K562 (cell line): ENCODE measurements around the gene ETS2. TPM values are rescaled to one million over a fixed set of nuclear protein-coding genes. Genes with fewer than 3 reads are reported as not detected.

Experiments used
- ATF6 ChIP-seq: sonication (generic); formaldehyde crosslinking; IDR thresholded peaks from 2 replicates; pipeline ENCODE4 v1.4.0; 2020; ENCODE audit warnings: mild to moderate bottlenecking, missing genetic modification reagents
- COPS2 ChIP-seq: fragments of 450-650 bp; conservative IDR thresholded peaks from 2 replicates; pipeline ENCODE4 v1.6.1; 2016; ENCODE audit warnings: mild to moderate bottlenecking, moderate library complexity
- DIDO1 ChIP-seq: fragments of 450-650 bp; IDR thresholded peaks from 2 replicates; pipeline ENCODE4 v1.6.1; 2016; ENCODE audit warnings: low read depth, missing biosample characterization, missing genetic modification characterization
- ESRRA ChIP-seq: fragments of 450-650 bp; IDR thresholded peaks from 2 replicates; pipeline ENCODE4 v1.6.1; 2014; ENCODE audit warnings: low read depth, mild to moderate bottlenecking, moderate library complexity, borderline replicate concordance
- GATA2 ChIP-seq: sonication (generic); formaldehyde crosslinking; IDR thresholded peaks from 2 replicates; pipeline ENCODE4 v1.4.0; 2020; ENCODE audit warnings: mild to moderate bottlenecking, missing genetic modification reagents
- GTF2E2 ChIP-seq: fragments of 200-800 bp; sonication (Bioruptor generic); IDR thresholded peaks from 2 replicates; pipeline ENCODE4 v1.6.1; 2016; ENCODE audit warnings: missing genetic modification characterization, missing compliant biosample characterization
- HCFC1 ChIP-seq: IDR thresholded peaks from 2 replicates; pipeline ENCODE4 v1.6.1; 2012; ENCODE audit warnings: low read depth, low read length, improper control_type of control experiment
- KLF10 ChIP-seq: fragments of 250-450 bp; sonication (Bioruptor Pico); IDR thresholded peaks from 2 replicates; pipeline ENCODE4 v1.6.1; 2021; ENCODE audit warnings: matching md5 sums
- PHB ChIP-seq: fragments of 250-450 bp; sonication (Bioruptor Pico); IDR thresholded peaks from 2 replicates; pipeline ENCODE4 v1.5.0; 2021
- RBM15 ChIP-seq: fragments of 200-400 bp; formaldehyde crosslinking; IDR thresholded peaks from 2 replicates; pipeline ENCODE4 v1.6.1; 2018; ENCODE audit warnings: mild to moderate bottlenecking, low read length, moderate library complexity; ENCODE audit not compliant: insufficient read depth
- SETDB1 ChIP-seq: IDR thresholded peaks from one replicate; pipeline ENCODE4 v1.6.1; 2012; ENCODE audit warnings: low read length, control low read depth, inconsistent platforms
- SMAD2 ChIP-seq: fragments of 150-350 bp; IDR thresholded peaks from 2 replicates; pipeline ENCODE4 v1.6.1; 2014; ENCODE audit warnings: low read depth, mild to moderate bottlenecking, low read length
- SP1 ChIP-seq: sonication (generic); formaldehyde crosslinking; IDR thresholded peaks from 2 replicates; pipeline ENCODE4 v1.8.1; 2022; ENCODE audit warnings: mild to moderate bottlenecking, missing genetic modification reagents
- ZBTB7A ChIP-seq: IDR thresholded peaks from 2 replicates; pipeline ENCODE4 v1.6.1; 2011; ENCODE audit warnings: low read depth, mild to moderate bottlenecking, low read length, moderate library complexity, borderline replicate concordance; ENCODE audit not compliant: control insufficient read depth
- ZNF23 ChIP-seq: fragments of 250-450 bp; sonication (Bioruptor Pico); IDR thresholded peaks from 2 replicates; pipeline ENCODE4 v1.4.0; 2020; ENCODE audit warnings: mild to moderate bottlenecking
- ZNF518B ChIP-seq: fragments of 250-450 bp; sonication (Bioruptor Pico); IDR thresholded peaks from 2 replicates; pipeline ENCODE4 v1.5.0; 2021; ENCODE audit warnings: mild to moderate bottlenecking, moderate library complexity
- ZNF57 ChIP-seq: fragments of 450-650 bp; formaldehyde crosslinking; IDR thresholded peaks from 2 replicates; pipeline ENCODE4 v1.4.0; 2020; ENCODE audit warnings: mild to moderate bottlenecking, moderate library complexity
- polyA plus RNA-seq, 8 experiments: library from polyadenylated mRNA; depleted of rRNA in 4 of 8; stranded (reverse) in 5 of 8; unstranded in 3 of 8; fragments of >200 nt; fragmentation: Nextera tagmentation in 2 of 8; fragmentation: Illumina TruSeq in 1 of 8; extraction: Ambion mirVana in 2 of 8; extraction: Trizol in 1 of 8; gene quantifications; 2 replicates each; pipeline versions ENCODE4 v1.2.1 to v1.2.3, GENCODE V29; 2011 to 2014; ENCODE audit warnings: inconsistent platforms in 1 of 8, missing spikeins in 1 of 8
- total RNA-seq, 7 experiments: library from RNA; depleted of rRNA in 6 of 7; stranded (reverse); fragments of >200 nt in 6 of 7; fragmentation: Illumina TruSeq in 2 of 7; extraction: Trizol in 2 of 7; gene quantifications; 2 replicates each; pipeline versions ENCODE4 v1.2.1 to v1.2.3, GENCODE V29; 2011 to 2021; ENCODE audit warnings: low replicate concordance in 1 of 7
- TF ChIP-seq, protein P1 (sequence below): fragments of 450-650 bp; IDR thresholded peaks from 2 replicates; pipeline ENCODE4 v1.6.1; 2016; ENCODE audit warnings: borderline replicate concordance
- TF ChIP-seq, protein P2 (sequence below): fragments of 250-450 bp; sonication (Bioruptor Pico); IDR thresholded peaks from 2 replicates; pipeline ENCODE4 v1.5.0; 2021
- TF ChIP-seq, protein P3 (sequence below): IDR thresholded peaks from 2 replicates; pipeline ENCODE4 v1.6.1; 2012; ENCODE audit warnings: low read depth, low read length, improper control_type of control experiment, borderline replicate concordance

ETS2 gene
- total and polyA plus RNA-seq, 9 of the 15 experiments (the other 6 are each of a cell fraction or from before 2014, with no cell fraction given) = 1.7 to 24.4 (median 12.2) TPM

DNA sequence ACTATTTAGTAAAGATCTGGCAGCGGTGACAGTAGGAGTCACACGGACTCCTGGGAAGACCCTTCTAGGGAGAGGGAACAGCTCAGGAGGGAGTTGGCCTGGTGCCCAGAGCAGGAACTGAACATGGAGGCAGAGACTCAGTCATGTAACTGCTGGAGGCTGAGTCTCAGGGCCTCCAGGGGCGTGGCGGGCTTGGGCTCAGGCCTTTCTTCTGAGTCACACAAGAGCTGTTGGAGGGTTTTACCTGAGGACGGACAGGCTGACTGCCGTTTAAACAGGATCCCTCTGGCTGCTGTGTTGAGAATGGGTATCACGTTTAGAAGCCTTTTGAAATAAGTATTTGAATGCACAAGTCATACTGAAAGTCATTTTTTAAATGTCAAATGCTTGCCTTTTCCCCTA lies 7.2 kb upstream of the ETS2 start (continued):
- TF ChIP-seq SP1 (CRISPR knock-in tag) = no peak
- no peak for TF ChIP-seq DIDO1
- TF ChIP-seq, protein P1, sequence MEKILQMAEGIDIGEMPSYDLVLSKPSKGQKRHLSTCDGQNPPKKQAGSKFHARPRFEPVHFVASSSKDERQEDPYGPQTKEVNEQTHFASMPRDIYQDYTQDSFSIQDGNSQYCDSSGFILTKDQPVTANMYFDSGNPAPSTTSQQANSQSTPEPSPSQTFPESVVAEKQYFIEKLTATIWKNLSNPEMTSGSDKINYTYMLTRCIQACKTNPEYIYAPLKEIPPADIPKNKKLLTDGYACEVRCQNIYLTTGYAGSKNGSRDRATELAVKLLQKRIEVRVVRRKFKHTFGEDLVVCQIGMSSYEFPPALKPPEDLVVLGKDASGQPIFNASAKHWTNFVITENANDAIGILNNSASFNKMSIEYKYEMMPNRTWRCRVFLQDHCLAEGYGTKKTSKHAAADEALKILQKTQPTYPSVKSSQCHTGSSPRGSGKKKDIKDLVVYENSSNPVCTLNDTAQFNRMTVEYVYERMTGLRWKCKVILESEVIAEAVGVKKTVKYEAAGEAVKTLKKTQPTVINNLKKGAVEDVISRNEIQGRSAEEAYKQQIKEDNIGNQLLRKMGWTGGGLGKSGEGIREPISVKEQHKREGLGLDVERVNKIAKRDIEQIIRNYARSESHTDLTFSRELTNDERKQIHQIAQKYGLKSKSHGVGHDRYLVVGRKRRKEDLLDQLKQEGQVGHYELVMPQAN = no peak
- TF ChIP-seq KLF10 (CRISPR knock-in tag) = no peak
- no peak for TF ChIP-seq HCFC1
- TF ChIP-seq ZNF23 (CRISPR knock-in tag) = no peak
- TF ChIP-seq ATF6 = no peak
- TF ChIP-seq, protein P2, sequence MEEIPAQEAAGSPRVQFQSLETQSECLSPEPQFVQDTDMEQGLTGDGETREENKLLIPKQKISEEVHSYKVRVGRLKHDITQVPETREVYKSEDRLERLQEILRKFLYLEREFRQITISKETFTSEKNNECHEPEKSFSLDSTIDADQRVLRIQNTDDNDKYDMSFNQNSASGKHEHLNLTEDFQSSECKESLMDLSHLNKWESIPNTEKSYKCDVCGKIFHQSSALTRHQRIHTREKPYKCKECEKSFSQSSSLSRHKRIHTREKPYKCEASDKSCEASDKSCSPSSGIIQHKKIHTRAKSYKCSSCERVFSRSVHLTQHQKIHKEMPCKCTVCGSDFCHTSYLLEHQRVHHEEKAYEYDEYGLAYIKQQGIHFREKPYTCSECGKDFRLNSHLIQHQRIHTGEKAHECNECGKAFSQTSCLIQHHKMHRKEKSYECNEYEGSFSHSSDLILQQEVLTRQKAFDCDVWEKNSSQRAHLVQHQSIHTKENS (CRISPR knock-in tag) = no peak
- no peak for TF ChIP-seq SETDB1
- TF ChIP-seq RBM15 = no peak
- no peak for TF ChIP-seq GATA2 (CRISPR knock-in tag)
- TF ChIP-seq COPS2 = no peak
- no peak for TF ChIP-seq PHB
- TF ChIP-seq ESRRA = no peak
- no peak for TF ChIP-seq ZNF518B (CRISPR knock-in tag)
- TF ChIP-seq, protein P3, sequence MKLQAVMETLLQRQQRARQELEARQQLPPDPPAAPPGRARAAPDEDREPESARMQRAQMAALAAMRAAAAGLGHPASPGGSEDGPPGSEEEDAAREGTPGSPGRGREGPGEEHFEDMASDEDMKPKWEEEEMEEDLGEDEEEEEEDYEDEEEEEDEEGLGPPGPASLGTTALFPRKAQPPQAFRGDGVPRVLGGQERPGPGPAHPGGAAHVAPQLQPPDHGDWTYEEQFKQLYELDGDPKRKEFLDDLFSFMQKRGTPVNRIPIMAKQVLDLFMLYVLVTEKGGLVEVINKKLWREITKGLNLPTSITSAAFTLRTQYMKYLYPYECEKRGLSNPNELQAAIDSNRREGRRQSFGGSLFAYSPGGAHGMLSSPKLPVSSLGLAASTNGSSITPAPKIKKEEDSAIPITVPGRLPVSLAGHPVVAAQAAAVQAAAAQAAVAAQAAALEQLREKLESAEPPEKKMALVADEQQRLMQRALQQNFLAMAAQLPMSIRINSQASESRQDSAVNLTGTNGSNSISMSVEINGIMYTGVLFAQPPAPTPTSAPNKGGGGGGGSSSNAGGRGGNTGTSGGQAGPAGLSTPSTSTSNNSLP = no peak
- TF ChIP-seq SMAD2 = no peak
- TF ChIP-seq ZBTB7A = peak; percentile 57; the same call in 1 of the 2 replicates
- TF ChIP-seq GTF2E2 (tag) = no peak
- TF ChIP-seq ZNF57 (CRISPR knock-in tag) = no peak
